Osteocyte (in vitro differentiated cells): ENCODE results near the gene YOD1. TPM values are rescaled to one million over a fixed set of nuclear protein-coding genes. Genes with fewer than 3 reads are reported as not detected.

ENCODE experiments used
- DNase-seq: peaks from one replicate; pipeline ENCODE4 v3.0.0; 2021; ENCODE audit warnings: mixed read lengths; ENCODE audit not compliant: unreplicated experiment; ENCODE audit errors: extremely low spot score
- H3K27ac Mint-ChIP-seq: one replicate; pipeline ENCODE4 v1.8.0; 2021; ENCODE audit warnings: mild to moderate bottlenecking, mixed read lengths; ENCODE audit not compliant: unreplicated experiment
- H3K27me3 Mint-ChIP-seq: one replicate; pipeline ENCODE4 v1.8.0; 2021; ENCODE audit warnings: mixed read lengths; ENCODE audit not compliant: unreplicated experiment
- H3K36me3 Mint-ChIP-seq: one replicate; pipeline ENCODE4 v1.8.0; 2021; ENCODE audit warnings: mixed read lengths; ENCODE audit not compliant: unreplicated experiment
- H3K4me1 Mint-ChIP-seq: one replicate; pipeline ENCODE4 v1.8.0; 2021; ENCODE audit warnings: mixed read lengths; ENCODE audit not compliant: unreplicated experiment
- H3K4me3 Mint-ChIP-seq: one replicate; pipeline ENCODE4 v1.8.0; 2021; ENCODE audit warnings: mild to moderate bottlenecking, moderate library complexity, mixed read lengths; ENCODE audit not compliant: unreplicated experiment
- H3K9me3 Mint-ChIP-seq: one replicate; pipeline ENCODE4 v1.8.0; 2021; ENCODE audit warnings: mixed read lengths; ENCODE audit not compliant: unreplicated experiment
- CTCF ChIP-seq: fragments of 200-600 bp; sonication (generic); IDR thresholded peaks from 2 replicates; pipeline ENCODE4 v1.5.0; 2021; ENCODE audit warnings: antibody characterized with exemption, mild to moderate bottlenecking, moderate library complexity
- total RNA-seq: library from RNA; stranded (reverse); gene quantifications from 2 replicates; pipeline ENCODE4 v1.2.1, GENCODE V29; 2021

YOD1 gene
- total RNA-seq, 1 donor from 2014 or later, result 4.6 TPM

GRCh38 chr1:207036865-207037264 lies 14.1 kb downstream of the YOD1 start:
- Mint-ChIP-seq H3K27ac (no peak overlapping the region), H3K9me3 (no peaks in the 10 kb centered on the region), H3K36me3 (no peaks in the 10 kb centered on the region), H3K4me1 (peaks cover 5% of the 10 kb centered on the region), H3K4me3 (no peak overlapping the region), H3K27me3 (peaks cover 38% of the 10 kb centered on the region)
- no peak for TF ChIP-seq CTCF
- DNase-seq, result no peak

- TF ChIP-seq CTCF, result no peak
- no peak overlapping the region for H3K27ac Mint-ChIP-seq
- H3K4me1 Mint-ChIP-seq, result peaks cover 5% of the 10 kb centered on the region
- peaks cover 46% of the 10 kb centered on the region for H3K27me3 Mint-ChIP-seq
- DNase-seq, result no peak
- no peaks in the 10 kb centered on the region for H3K36me3 Mint-ChIP-seq
- no peak overlapping the region for H3K4me3 Mint-ChIP-seq
- no peaks in the 10 kb centered on the region for H3K9me3 Mint-ChIP-seq
Measured at GRCh38 chr1:207035877-207036551, 15.0 kb downstream of the YOD1 start.

GRCh38 chr1:207034998-207035397 lies 16.0 kb downstream of the YOD1 start:
- Mint-ChIP-seq H3K4me1 (peaks cover under 1% of the 10 kb centered on the region), H3K4me3 (no peak overlapping the region), H3K27ac (no peak overlapping the region), H3K9me3 (no peaks in the 10 kb centered on the region), H3K27me3 (peaks cover 56% of the 10 kb centered on the region), H3K36me3 (no peaks in the 10 kb centered on the region)
- no peak for DNase-seq
- no peak for TF ChIP-seq CTCF

GRCh38 chr1:207034208-207034607 lies 16.8 kb downstream of the YOD1 start:
- Mint-ChIP-seq H3K27ac (no peak overlapping the region), H3K4me1 (no peaks in the 10 kb centered on the region), H3K9me3 (no peaks in the 10 kb centered on the region), H3K36me3 (no peaks in the 10 kb centered on the region), H3K27me3 (peaks cover 57% of the 10 kb centered on the region), H3K4me3 (no peak overlapping the region)
- no peak for TF ChIP-seq CTCF
- DNase-seq, result no peak

- DNase-seq, result no peak
- TF ChIP-seq CTCF, result no peak
- H3K4me1 Mint-ChIP-seq, result no peaks in the 10 kb centered on the region
Measured at GRCh38 chr1:207033302-207033701, 17.7 kb downstream of the YOD1 start.

More at GRCh38 chr1:207033302-207033701, 17.7 kb downstream of the YOD1 start:
- Mint-ChIP-seq H3K27me3 (peaks cover 61% of the 10 kb centered on the region), H3K4me3 (no peak overlapping the region), H3K9me3 (no peaks in the 10 kb centered on the region), H3K27ac (no peak overlapping the region), H3K36me3 (no peaks in the 10 kb centered on the region)
